H7 (cell line): Measurements from ENCODE around the gene ERGIC1. TPM values are rescaled to one million over a fixed set of nuclear protein-coding genes. Genes with fewer than 3 reads are reported as not detected.

Experiments used
- DNase-seq: peaks from one replicate; pipeline ENCODE4 v3.0.0; 2012
- H3K27me3 ChIP-seq: 2 replicates; pipeline ENCODE4 v1.6.0; 2011; ENCODE audit warnings: mild to moderate bottlenecking, low read length; ENCODE audit not compliant: control insufficient read depth, insufficient read depth
- H3K36me3 ChIP-seq: replicated peaks from 2 replicates; pipeline ENCODE4 v1.5.1; 2011; ENCODE audit warnings: low read length; ENCODE audit not compliant: control insufficient read depth, insufficient read depth
- H3K4me3 ChIP-seq: 2 replicates; pipeline ENCODE4 v1.5.1; 2011; ENCODE audit warnings: low read depth, mild to moderate bottlenecking, control low read depth, low read length, moderate library complexity; ENCODE audit not compliant: insufficient read depth
- total RNA-seq: library from RNA; depleted of rRNA; stranded (reverse); fragments of >200 nt; shearing (Covaris generic); gene quantifications from 2 replicates; pipeline ENCODE4 v1.2.3, GENCODE V29; 2014

The ERGIC1 gene
- total RNA-seq, 1 experiment from 2014 or later, result 102 TPM

DNA sequence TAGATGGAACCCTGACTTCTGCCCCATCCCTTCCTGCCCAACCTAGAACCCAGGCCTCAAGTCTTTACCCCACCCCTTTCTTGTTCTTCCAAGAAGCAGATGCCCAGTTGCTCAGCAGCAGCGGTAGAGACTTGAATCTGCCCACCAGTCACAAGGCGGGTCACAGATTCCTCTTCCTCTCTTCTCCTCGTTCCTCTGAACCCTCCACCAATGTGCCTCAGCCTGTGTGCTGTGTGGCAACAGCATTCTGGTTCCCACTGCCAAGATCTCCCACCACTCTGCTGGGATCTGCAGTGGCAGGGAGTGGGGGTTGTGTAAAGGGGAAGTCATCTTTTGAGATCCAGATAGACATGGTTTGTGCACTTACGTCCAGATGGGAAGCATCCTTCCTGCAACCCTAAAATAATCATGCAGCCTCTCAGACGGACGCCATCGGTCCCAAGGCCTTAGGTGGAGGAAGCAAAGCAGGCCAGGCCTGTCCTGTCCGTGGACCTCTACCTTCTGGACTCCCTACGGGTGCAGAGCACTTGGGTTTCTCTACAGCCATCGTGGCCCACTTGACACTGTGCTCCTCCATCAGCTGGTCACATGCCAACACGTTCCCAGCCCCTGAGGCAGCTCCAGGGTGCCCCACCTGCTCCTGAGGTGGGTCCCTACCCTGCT lies 117.5 kb downstream of the ERGIC1 start:
- H3K36me3 ChIP-seq, result peaks cover 3% of the 10 kb centered on the region
- DNase-seq, result no peak
- H3K27me3 ChIP-seq, result peaks cover 2% of the 10 kb centered on the region; the same call in 1 of the 2 replicates
- no peak overlapping the region for H3K4me3 ChIP-seq

DNA sequence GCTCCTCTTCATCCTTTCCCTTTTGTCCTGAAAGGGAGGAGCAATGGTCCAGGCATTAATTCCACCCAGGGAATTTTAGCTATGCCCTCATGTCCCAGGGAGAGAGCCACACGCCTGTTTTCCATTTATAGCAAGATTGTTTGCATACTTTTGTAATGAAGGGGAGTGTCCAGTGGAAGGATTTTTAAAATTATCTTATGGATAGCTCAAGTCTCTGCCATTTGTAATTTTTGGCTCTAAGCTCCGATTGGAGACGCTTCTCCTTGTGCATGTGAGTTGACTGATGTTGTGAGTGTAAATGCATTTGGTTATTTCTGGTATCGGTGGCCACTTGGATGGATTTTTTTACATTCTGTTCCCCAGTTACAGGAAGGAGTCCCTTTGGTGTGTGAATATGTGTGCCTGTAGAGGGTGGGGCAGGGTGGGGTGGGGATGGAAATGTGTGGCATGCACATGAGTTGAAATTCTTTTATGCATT lies 118.0 kb downstream of the ERGIC1 start:
- peaks cover 3% of the 10 kb centered on the region for H3K36me3 ChIP-seq
- H3K4me3 ChIP-seq, result no peak overlapping the region
- DNase-seq, result no peak
- H3K27me3 ChIP-seq, result peaks cover 3% of the 10 kb centered on the region; the same call in 1 of the 2 replicates

DNA sequence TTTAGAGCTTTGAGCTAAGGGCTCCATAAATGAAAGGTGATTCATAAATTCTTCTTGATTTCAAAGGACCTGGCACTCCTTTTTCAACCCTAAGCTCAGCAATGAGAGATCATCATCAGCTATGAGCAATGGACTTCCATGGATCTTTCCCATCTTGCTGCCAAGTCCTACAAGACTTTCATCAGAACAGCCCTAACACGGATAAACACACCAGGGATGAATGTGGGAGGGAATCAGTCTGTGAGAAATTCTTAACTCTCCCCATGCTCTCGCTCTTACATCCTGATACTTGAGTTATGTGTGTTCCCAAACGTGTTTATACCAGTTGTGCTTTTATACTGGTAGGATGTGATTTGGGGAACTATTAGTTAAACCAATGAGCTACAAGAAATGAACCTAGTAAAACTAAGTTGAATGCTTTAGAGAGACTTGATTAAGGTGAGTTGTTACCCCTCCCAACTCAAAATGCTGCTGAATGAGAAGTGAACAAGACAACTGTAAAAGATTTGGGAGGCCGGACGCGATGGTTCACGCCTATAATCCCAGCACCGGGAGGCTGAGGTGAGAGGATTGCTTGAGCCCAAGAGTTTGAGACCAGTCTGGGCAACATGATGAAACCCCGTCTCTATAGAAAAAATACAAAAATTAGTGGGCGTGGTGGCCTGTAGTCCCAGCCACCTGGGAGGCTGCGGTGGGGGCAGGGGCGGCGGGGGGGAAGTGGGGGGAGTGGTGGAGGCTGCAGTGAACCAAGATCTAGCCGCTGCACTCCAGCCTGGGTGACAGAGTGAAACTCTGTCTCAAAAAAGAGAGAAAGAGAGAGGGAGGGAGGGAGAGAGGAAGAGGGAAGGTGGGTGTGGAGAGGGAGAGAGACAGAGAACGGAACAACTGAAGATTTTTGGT lies 120.0 kb downstream of the ERGIC1 start:
- peak; percentile 20 for DNase-seq
- H3K36me3 ChIP-seq, result peaks cover 1% of the 10 kb centered on the region; the same call in 1 of the 2 replicates
- no peak overlapping the region for H3K4me3 ChIP-seq
- H3K27me3 ChIP-seq, result peaks cover 12% of the 10 kb centered on the region

DNA sequence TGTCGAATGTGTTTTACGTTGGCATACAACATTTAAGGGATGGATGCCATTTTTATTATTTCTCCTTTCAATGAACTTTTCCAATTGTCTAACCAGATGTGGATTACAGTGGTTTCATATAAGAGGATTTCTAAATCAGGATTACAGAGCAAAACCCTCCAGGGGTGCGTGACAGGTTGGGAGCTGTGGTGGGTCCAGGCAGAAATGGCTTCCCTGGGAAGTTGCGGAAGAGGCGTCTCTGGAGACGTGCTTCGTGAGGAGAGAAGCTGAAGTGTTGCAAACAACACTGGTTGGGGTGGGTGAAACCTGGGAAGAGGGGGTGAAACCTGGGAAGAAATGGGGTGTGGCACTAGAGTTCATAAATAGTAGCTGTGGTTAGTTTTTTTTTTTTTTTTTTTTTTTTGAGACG lies 120.7 kb downstream of the ERGIC1 start:
- peak; percentile 18 for DNase-seq

DNA sequence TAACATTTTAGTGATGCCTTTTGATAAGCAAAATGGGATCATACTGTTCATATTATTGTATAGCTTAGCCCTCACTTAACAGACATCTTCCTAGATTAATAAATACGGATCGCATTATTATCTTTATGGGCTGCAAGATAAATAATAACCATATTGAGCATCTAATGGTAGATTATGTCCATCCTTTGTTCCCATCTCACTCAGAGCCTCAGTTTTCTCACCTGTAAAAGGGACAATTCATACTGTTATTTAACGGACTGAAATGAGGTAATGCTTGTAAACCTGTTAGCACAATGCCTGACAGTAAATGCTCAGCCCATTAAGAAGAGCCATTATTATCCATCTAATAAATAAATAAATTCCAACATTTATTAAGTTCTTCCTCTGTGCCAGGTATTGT lies 122.2 kb downstream of the ERGIC1 start:
- Histone ChIP-seq H3K27me3 (peaks cover 12% of the 10 kb centered on the region), H3K4me3 (no peak overlapping the region), H3K36me3 (peaks cover 2% of the 10 kb centered on the region)
- DNase-seq, result no peak

More for the DNA sequence above, 120.7 kb downstream of the ERGIC1 start:
- peaks cover 1% of the 10 kb centered on the region; the same call in 1 of the 2 replicates for H3K36me3 ChIP-seq
- H3K27me3 ChIP-seq, result peaks cover 12% of the 10 kb centered on the region
- no peak overlapping the region for H3K4me3 ChIP-seq

DNA sequence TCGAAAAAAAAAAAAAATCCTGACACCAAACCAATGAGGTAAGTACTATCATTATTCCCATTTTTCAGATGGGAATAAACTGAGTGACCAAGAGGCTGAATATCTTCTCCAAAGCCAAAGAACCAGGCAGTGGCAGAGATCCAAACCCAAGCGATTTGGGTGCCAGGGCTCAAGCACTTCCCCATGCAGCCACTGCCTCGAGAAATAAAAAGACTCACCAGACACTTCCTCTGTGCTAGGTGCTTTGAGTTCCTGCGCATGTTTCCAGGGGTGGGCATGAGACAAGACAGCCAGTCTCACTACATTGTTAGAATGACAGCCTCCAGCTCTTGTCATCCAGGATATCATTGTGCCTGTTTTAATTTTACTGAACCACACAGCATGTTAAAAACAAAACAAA lies 122.9 kb downstream of the ERGIC1 start:
- DNase-seq, result no peak
- Histone ChIP-seq H3K36me3 (peaks cover 3% of the 10 kb centered on the region; the same call in 1 of the 2 replicates), H3K27me3 (peaks cover 12% of the 10 kb centered on the region), H3K4me3 (no peak overlapping the region)

DNA sequence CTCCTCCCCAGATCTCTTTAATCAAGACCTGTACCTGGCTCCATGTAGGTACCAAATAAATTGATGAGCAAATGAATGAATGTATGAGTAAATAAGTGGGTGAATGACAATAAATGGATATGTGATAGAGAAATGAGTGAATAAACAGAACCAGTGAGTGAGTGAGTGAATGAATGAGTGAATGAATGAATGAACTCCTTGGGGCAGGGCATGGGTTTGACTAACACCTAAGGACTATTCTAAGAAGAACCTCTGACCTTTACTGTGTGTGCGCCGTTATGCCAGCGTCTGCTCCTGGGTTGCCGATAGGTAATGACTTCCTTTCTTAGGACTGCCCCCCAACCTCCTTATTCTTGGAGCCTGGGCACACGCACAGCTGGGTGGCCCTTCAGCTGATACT lies 123.4 kb downstream of the ERGIC1 start:
- no peak overlapping the region for H3K4me3 ChIP-seq
- H3K27me3 ChIP-seq, result peaks cover 12% of the 10 kb centered on the region
- no peak for DNase-seq
- peaks cover 3% of the 10 kb centered on the region; the same call in 1 of the 2 replicates for H3K36me3 ChIP-seq

DNA sequence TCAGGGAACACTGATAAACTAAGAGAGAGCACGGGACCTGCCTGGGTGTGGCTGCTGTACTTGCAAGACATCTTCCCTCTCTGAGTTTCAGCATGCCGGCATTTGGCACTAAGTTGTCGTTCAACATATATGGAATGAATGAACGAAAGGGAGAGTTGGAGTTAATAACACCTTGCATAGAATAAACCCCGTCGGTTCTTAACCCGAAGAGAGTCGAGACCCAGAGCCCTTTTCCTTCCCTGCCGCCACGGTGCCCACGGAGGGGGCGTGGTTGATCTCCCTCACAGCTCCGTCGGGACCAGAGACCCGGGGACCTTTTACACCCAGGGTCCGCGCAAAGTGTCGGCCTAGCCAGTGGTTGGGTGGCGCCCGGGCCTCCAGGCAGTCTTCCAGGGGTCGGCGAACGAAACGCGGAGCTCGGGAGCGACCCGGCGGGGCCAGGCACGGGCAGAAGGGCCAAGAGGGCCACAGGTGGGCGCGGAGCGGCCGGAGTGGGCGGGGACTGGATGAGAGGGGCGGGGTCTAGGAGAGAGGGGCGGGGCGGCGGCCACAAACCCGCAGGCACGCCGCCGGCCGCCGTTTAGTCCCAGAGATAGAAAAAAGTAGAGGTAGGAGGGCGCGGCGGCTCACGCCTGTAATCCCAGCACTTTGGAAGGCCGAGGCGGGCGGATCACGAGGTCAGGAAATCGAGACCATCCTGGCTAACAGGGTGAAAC lies 124.4 kb downstream of the ERGIC1 start:
- peak; percentile 98 for DNase-seq
- peaks cover 12% of the 10 kb centered on the region for H3K27me3 ChIP-seq
- peaks cover 3% of the 10 kb centered on the region; the same call in 1 of the 2 replicates for H3K36me3 ChIP-seq
- H3K4me3 ChIP-seq, result peak overlapping the region; percentile 97

DNA sequence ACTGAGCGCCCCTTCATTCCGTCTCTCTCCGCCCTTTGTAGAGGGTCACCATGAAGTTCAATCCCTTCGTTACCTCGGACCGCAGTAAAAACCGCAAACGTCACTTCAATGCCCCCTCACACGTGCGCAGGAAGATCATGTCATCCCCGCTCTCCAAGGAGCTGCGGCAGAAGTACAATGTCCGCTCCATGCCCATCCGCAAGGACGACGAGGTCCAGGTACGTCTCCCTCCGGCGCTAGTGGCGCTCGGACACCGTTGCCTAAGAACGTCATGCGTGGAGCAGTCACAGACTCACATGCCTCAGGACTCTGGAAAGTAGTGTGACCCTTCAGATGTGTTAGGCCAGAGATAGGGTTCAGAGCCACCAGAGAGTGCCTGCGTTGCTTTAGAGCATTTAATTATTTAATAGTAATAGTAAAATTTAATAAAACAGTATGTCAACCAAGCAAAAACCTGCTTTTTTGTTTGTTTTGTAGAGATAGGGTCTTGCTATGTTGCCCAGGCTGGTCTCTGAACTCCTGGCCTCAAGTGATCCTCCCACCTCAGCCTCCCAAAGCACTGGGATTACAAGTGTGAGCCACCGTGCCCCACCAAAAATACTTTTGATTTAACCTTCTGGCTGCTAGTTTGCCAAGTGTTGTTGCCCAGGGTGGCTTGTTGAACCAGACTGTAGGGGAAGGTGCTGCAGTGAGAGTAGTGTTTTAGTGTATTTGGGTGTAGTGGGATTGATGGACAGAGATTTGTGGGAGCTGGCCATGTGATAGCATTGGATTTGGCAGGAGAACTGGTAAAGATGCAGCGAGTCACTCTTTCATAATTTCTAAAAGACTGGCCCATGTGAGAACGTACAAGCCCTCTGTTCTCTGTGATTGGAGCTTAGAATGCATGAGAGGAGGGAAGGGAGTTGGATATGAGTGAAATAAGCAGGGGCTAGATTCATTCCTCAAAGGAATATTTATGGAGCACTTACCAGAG lies 126.1 kb downstream of the ERGIC1 start:
- Histone ChIP-seq H3K4me3 (peak overlapping the region; percentile 97), H3K27me3 (peaks cover 11% of the 10 kb centered on the region), H3K36me3 (peaks cover 3% of the 10 kb centered on the region; the same call in 1 of the 2 replicates)
- no peak for DNase-seq

DNA sequence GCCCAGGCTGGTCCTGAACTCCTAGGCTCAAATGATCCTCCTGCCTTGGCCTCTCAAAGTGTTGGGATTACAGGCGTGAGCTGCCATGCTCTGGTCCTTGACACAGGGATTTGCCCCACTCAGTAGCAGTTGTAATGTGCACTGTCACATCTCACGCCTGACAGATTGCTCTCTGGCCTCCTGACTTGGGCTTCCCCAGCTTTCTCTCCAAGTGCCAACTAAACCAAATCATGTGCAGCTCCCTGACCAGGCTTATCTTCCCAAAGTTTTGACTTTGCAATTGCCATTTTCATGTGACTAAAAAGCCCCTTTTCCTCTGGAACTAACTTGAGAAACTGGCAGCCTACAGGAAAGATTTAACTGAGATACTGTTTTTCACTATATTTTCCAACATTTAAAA lies 135.9 kb downstream of the ERGIC1 start:
- H3K4me3 ChIP-seq, result no peak overlapping the region
- no peaks in the 10 kb centered on the region for H3K27me3 ChIP-seq
- peaks cover 4% of the 10 kb centered on the region for H3K36me3 ChIP-seq
- DNase-seq, result no peak

DNA sequence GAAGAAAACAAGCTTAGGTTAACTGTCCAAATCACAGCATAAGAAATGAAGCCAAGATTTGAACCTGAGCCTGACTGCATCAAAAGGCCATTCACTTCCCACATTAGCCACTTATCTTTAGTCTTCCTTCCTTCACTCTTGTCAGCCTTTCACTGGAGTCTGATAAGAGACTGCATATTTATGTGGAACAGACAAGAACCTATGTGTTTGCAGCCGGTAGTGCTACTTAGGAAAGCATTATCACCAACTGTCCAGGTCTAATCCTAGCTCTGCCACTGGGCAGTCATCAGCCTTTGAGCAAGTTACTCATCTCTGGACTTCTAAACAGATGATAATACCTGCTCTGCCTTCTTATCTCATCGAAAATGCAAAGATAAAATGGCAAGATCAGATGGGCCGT lies 137.4 kb downstream of the ERGIC1 start:
- Histone ChIP-seq H3K36me3 (peaks cover 2% of the 10 kb centered on the region), H3K27me3 (no peaks in the 10 kb centered on the region; the same call in 1 of the 2 replicates), H3K4me3 (no peak overlapping the region)
- DNase-seq, result no peak

DNA sequence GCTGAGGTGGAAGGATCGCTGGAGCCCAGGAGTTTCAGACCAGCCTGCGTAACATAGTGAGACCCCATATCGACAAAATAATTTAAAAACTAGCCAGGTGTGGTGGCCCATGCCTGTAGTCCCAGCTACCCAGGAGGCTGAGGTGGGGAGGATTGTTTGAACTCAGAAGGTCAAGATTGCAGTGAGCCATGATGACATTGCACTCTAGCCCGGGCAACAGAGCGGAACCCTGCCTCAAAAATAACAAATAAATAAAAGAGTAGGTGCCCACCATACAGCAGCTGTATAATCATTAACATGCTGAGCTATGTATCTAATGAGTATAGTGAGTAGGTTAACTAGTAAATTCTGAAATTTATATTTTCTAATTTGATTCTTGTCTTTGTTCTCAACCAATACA lies 138.5 kb downstream of the ERGIC1 start:
- no peaks in the 10 kb centered on the region; the same call in 1 of the 2 replicates for H3K27me3 ChIP-seq
- H3K4me3 ChIP-seq, result no peak overlapping the region
- H3K36me3 ChIP-seq, result peaks cover 2% of the 10 kb centered on the region
- no peak for DNase-seq

DNA sequence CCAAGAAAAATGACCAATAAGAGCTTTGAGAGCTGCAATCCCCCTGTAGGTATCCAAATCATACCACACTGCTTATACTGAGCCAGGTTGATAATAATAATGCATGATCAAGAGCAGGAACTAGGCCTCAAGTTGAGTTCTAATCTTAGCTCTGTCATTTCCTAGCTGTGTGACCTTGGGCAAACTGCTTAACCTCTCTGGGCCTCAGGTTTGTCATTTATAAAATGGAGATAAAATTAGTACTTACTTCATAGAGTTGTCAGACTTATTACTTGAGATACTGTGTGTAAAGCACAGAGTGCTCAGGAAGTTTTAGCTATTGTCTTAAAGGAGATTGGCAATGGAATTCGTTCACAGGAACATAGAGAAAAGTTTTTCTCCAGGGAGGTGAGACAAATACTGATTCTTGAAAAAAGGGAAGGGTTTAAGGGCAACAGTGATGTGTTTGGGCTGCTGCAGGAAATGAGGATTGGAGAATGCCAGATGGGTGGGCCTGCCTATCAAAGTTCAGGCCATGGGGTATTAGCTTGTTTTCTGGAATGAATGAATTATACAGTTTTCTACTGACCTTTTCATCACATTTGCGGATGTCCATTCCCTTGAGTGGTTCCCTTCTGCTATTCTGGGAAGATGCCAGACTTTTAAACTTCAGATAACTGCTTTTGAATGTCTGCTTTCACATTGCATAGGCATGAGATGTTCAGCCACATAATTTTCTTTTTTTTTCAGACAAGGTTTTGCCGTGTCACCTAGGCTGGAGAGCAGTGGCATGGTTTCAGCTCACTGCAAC lies 139.3 kb downstream of the ERGIC1 start:
- DNase-seq, result no peak

More for the DNA sequence above, 139.3 kb downstream of the ERGIC1 start:
- no peaks in the 10 kb centered on the region; the same call in 1 of the 2 replicates for H3K27me3 ChIP-seq
- peaks cover 2% of the 10 kb centered on the region for H3K36me3 ChIP-seq
- H3K4me3 ChIP-seq, result no peak overlapping the region
